ENCODE data around the gene ARHGAP1.
"Not testable (repeated sequence)": the region's sequence is repeated elsewhere in the genome, so short reads cannot be mapped to it uniquely, and the experiment has no call there.

ARHGAP1 gene

DNA sequence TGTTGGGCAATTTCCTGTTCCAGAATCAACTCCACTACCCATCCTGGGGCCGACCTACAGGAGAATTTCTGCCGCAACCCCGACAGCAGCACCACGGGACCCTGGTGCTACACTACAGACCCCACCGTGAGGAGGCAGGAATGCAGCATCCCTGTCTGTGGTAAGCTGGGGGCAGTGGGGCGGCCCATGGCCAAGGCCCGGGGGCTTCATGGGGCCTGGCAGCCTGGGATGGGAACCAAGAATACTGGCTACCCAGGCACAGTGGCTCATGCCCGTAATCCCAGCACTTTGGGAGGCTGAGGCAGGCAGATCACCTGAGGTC, 22.9 kb upstream of the ARHGAP1 start:
- no peak for DNase-seq (ENCODE audit: low read depth)

DNA sequence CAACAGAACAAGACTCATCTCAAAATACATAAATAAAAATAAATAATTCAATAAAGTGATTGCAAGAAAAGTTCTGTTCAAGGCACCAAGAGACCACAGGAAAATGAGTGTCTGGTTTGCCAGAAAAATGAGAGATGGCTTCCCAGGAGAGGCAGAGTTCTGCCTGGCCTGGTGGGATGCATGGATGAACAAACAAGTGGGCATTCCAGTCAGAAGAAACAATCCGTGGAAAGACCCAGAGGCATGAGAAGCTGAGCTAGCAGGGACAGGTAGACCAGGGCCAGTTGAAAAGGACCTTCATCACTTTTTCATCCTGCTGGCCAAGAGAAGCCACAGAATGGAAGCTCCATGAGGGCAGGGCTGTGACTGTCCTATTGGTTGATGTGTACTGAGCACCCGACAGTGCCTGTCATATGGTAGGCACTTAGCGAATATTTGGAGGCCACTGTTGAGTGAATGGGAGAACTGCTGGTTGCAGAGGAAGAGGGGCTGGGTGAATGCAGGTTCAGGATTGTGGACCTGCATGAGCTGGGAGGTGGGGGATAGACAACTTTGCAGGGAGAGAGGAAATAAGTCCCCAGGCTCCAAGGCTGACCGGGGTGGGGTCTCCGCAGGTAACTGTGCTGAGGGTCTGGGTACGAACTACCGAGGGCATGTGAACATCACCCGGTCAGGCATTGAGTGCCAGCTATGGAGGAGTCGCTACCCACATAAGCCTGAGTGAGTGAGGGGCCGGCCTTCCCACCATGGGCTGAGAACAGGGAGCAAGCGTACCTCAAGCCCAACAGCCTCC, 22.3 kb upstream of the ARHGAP1 start:
- DNase-seq (ENCODE audit: low read depth), result no peak

DNA sequence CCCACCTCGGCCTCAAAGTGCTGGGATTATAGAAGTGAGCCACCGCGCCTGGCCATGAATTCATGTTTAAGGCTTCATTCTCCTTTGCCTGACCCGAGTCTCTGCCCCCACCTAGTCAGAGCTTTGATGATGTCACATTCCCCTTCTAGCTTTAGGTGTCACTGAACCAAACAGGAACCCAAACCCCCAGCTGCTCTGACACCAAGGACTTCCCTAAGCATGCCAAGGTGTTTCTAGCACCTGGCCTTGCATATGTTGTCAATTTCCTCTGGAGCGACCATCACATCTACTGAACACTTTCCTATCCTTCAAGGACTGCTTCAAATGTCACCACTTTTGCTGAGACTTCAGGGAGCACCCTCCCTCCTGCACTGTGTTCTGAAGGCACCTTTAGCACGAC, 20.9 kb upstream of the ARHGAP1 start:
- DNase-seq (ENCODE audit: low read depth), result no peak

- DNase-seq (ENCODE audit: low read depth), result no peak
Observed at GRCh38 chr11:46719543-46720218, 19.3 kb upstream of the ARHGAP1 start.

DNA sequence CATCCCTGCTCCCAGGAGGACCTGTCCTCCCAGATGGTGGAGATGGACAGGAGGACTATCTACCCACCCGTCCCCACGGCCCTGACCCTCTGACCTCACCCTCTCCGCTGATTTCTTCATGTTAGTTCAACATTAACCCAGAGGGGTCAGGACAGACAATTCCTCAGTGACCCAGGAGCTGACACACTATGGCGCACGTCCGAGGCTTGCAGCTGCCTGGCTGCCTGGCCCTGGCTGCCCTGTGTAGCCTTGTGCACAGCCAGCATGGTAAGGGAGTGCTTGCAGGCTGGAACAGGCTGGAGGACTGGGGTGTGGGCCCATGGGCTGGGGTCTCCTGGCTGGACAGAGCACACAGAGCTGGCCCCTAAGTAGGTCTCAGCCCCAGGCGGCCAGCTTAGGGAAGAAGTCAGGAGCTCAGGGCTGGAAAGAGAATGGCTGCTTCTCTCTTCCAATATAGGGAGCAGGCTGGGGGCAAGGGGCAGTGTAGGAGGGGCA, 18.7 kb upstream of the ARHGAP1 start, which contains the start of gene F2:
TSS of gene F2 (plus strand) at position 166 of the 495 bp plus-strand sequence. CDS start at position 189, 23 bp downstream.
- DNase-seq (ENCODE audit: low read depth), result no peak

GRCh38 chr11:46718155-46719019, 18.0 kb upstream of the ARHGAP1 start:
- no peak for DNase-seq (ENCODE audit: low read depth)

- DNase-seq (ENCODE audit: low read depth), result not testable (repeated sequence)
Observed at GRCh38 chr11:46717825-46718154, 17.4 kb upstream of the ARHGAP1 start.

DNA sequence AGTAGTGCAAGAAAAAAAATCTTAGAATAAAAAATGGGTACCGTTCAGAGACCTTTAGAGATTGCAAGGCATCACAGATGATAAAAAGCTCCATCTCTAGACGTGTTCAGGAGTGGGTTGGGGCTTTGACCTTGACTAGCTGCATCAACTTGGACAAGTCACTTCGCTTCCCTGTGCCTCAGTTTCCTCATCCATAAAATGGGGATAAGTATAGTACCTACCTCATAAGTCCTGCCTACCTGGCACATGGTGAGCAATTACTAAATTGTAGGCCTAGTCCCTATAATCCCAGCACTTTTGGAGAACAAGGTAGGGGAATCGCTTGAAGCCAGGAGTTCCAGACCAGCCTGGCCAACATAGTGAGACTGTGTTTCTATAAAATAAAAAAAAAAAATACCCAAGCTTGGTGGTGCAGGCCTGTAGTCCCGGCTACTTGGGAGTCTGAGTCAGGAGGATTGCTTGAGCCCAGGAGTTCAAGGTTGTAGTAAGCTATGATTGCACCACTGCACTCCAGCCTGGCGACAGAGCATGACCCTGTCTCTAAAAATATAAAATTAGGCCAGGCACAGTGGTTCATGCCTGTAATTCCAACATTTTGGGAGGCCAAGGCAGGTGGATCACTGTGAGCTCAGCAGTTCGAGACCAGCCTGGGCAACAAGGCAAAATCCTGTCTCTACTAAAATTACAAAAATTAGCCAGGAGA, 12.6 kb upstream of the ARHGAP1 start:
- DNase-seq (ENCODE audit: low read depth), result no peak

GRCh38 chr11:46711303-46711702, 10.9 kb upstream of the ARHGAP1 start:
- DNase-seq (ENCODE audit: low read depth), result no peak

GRCh38 chr11:46710821-46711269, 10.4 kb upstream of the ARHGAP1 start:
- DNase-seq (ENCODE audit: low read depth), result no peak

- not testable (repeated sequence) for DNase-seq (ENCODE audit: low read depth)
Observed at GRCh38 chr11:46709351-46709750, 8.9 kb upstream of the ARHGAP1 start.

DNA sequence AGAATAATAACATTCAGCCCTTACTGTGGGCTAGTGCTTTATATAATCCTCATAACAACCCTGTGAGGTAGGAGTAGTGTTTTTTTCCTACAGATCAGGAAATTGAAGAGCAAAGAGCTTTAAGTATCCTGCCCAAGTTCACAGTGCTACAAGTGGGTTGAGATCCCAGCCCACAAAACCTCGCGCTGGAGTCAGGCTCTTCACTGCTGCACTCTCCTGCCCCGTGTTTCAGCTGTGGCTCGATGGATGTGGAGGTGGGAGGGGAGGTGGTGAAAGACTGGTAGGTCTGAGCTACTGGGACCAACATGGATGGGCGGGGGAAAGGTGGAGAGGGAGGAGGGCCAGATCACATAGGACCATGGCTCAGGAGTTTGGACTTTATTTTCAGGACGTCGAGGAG, 6.5 kb upstream of the ARHGAP1 start:
- no peak for DNase-seq (ENCODE audit: low read depth)

DNA sequence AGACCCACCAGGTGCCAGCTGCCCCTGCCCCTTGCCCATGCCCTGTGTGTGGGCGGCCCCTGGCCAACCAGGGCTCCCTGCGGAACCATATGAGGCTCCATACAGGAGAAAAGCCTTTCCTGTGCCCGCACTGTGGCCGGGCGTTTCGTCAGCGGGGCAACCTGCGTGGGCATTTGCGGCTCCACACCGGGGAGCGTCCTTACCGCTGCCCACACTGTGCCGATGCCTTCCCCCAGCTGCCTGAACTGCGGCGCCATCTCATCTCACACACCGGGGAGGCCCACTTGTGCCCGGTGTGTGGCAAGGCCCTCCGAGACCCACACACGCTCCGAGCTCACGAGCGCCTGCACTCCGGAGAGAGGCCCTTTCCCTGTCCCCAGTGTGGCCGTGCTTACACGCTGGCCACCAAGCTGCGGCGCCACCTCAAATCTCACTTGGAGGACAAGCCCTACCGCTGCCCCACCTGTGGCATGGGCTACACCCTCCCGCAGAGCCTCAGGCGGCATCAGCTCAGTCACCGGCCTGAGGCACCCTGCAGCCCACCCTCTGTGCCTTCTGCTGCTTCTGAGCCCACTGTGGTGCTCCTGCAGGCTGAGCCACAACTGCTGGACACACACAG, 4.8 kb upstream of the ARHGAP1 start:
- no peak for DNase-seq (ENCODE audit: low read depth)

DNA sequence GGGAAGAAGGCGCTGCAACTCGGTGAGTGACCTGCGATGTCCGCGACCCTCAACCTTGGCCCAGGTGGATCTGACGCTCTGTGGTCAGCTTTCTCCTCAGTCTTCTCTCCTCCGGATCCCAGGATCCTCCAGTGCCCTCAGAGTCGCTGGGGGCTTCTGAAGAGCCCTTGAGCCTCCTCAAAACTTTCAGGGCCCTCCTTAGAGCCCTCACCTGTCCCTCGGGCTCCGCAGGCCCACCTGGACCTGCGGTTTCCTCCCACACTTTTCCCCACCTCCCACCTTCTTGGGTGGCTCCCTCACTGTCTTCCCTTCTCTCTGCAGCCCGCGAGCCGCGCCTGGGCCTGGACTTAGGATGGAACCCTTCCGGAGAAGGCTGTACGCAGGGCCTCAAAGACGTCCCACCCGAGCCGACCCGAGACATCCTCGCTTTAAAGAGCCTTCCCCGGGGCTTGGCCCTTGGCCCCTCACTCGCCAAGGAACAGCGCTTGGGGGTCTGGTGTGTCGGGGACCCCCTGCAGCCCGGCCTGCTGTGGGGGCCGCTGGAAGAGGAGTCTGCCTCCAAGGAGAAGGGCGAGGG, 747 bp upstream of the ARHGAP1 start:
- no peak for DNase-seq (ENCODE audit: low read depth)

- no peak for DNase-seq (ENCODE audit: low read depth)
Observed at GRCh38 chr11:46698597-46698996, 1.8 kb downstream of the ARHGAP1 start.

GRCh38 chr11:46697723-46698122, 2.7 kb downstream of the ARHGAP1 start:
- DNase-seq (ENCODE audit: low read depth), result no peak

- no peak for DNase-seq (ENCODE audit: low read depth)
Observed at GRCh38 chr11:46697303-46697702, 3.1 kb downstream of the ARHGAP1 start.

DNA sequence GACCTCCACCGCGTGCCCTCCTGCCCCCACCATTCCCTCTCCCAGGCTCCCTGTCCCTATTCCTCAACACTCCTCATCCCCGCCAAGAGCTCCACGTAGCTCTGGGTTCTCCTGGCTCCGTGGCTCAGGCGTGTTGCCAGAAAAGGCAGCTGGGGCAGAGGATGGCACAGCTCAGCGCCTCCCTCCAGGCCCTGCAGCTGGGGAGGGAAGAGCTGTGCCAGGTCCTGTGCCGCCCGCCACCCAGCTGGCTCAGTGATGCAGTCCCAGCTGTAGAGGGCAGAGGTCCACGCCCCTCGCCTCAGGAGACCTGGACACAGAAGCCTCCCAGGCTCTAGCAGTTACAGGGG, 4.2 kb downstream of the ARHGAP1 start:
- no peak for DNase-seq (ENCODE audit: low read depth)

GRCh38 chr11:46695345-46696211, 4.8 kb downstream of the ARHGAP1 start:
- no peak for DNase-seq (ENCODE audit: low read depth)

- no peak for DNase-seq (ENCODE audit: low read depth)
Observed at GRCh38 chr11:46694607-46695006, 5.8 kb downstream of the ARHGAP1 start.

Measured in T-helper 22 cell (primary cell).